AG09309 (cell line): ENCODE measurements around the gene MRPS11.
"Not testable (repeated sequence)": the region's sequence is repeated elsewhere in the genome, so short reads cannot be mapped to it uniquely, and the experiment has no call there.

Experiments
- DNase-seq: peaks from one replicate; pipeline ENCODE4 v3.0.0-alpha.2; 2010; ENCODE audit warnings: low read depth
- H3K4me3 ChIP-seq: 2 replicates; pipeline ENCODE4 v1.5.1; 2011; ENCODE audit warnings: mild to moderate bottlenecking, low read depth, low read length, moderate library complexity; ENCODE audit not compliant: control insufficient read depth
- CTCF ChIP-seq: IDR thresholded peaks from 2 replicates; pipeline ENCODE4 v1.5.1; 2011; ENCODE audit warnings: mild to moderate bottlenecking, low read depth, low read length, inconsistent platforms; ENCODE audit not compliant: insufficient read depth, control insufficient read depth; ENCODE audit errors: missing control alignments

The MRPS11 gene

GRCh38 chr15:88430051-88430450 is 37.5 kb upstream of the MRPS11 start:
- no peak overlapping the region for H3K4me3 ChIP-seq
- DNase-seq, result no peak
- no peak for TF ChIP-seq CTCF

- H3K4me3 ChIP-seq, result no peak overlapping the region
- DNase-seq, result no peak
- no peak for TF ChIP-seq CTCF
Measured at GRCh38 chr15:88431441-88431840, 36.1 kb upstream of the MRPS11 start.

GRCh38 chr15:88433046-88433685 is 34.3 kb upstream of the MRPS11 start:
- DNase-seq, result no peak
- no peak for TF ChIP-seq CTCF

GRCh38 chr15:88434106-88434505 is 33.4 kb upstream of the MRPS11 start:
- H3K4me3 ChIP-seq, result not testable (repeated sequence)

More at GRCh38 chr15:88433046-88433685, 34.3 kb upstream of the MRPS11 start:
- no peak overlapping the region for H3K4me3 ChIP-seq

GRCh38 chr15:88438181-88438580 is 29.3 kb upstream of the MRPS11 start:
- H3K4me3 ChIP-seq, result no peak overlapping the region
- no peak for DNase-seq
- TF ChIP-seq CTCF, result no peak

More at GRCh38 chr15:88434106-88434505, 33.4 kb upstream of the MRPS11 start:
- DNase-seq, result not testable (repeated sequence)

- no peak for DNase-seq
- H3K4me3 ChIP-seq, result no peak overlapping the region
- no peak for TF ChIP-seq CTCF
Measured at GRCh38 chr15:88440021-88440420, 27.5 kb upstream of the MRPS11 start.

GRCh38 chr15:88441076-88441730 is 26.3 kb upstream of the MRPS11 start:
- no peak for DNase-seq
- no peak for TF ChIP-seq CTCF
- no peak overlapping the region for H3K4me3 ChIP-seq
